HG03378 (cell line): ENCODE measurements around the gene DHX58.

Experiments used
- ATAC-seq: cut with Tn5 transposase; IDR thresholded peaks from one replicate; pipeline ENCODE4 v1.9.1; 2021; ENCODE audit warnings: mild to moderate bottlenecking, moderate library complexity; ENCODE audit not compliant: unreplicated experiment

The DHX58 gene

GRCh38 chr17:42056635-42057034, 55.9 kb downstream of the DHX58 start:
- ATAC-seq, result no peak

DNA sequence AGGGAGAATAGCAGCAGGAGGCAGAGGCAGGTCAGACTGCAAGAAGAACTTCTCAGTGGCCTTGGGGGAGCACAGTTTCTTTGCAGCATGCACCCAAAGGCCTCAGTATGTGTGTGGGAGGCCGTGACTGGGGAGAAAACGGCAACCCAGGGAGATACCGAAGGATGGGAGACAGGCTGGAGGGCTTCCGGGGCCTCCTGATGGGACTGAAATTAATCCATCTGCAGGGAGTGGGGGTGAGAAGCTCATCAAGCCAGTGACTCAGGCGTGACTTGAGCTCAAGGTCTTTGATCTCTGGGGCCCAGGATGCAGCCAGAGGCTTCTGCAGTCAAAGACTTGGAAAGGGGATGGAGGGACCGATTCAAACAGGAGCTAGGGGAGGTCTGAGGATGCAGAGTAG, 57.0 kb downstream of the DHX58 start:
- no peak for ATAC-seq

GRCh38 chr17:42055027-42055426, 57.5 kb downstream of the DHX58 start:
- no peak for ATAC-seq

DNA sequence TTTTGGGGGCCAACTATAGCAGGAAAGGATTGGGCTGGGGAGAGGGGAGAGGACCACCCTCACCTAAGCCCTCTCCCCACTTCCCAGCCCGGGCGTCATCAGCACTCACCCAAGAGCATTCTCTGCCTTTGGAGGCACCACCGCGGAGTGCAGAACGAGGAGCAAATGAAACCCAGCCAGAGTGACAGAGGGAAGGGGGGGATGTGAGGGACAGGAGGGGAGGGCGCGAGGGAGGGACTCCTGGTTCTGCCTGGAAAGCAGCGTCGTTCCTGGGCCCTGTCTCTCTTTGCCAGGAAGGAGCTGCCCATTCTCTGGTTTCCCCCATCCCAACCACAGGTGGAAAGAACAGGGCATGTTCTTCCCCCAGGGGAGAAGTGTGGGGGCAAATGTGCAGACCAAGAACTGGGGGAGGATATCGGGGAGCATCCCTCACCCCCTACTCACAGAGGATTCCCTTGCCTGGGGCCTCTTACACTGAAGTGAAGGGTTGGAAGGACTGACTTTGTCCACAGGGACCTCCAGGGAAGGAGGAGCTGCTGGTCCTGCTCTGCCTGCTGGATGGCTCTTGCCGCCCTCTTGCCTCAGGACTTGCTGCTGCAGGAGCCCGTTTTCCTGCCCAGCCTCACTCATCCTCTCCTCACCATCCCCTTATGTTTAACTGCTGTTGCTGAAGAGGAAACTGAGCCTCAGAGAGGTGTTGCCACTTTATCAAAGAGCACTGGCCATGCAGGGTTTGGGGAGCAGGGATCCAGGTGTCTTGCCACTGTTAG, 58.6 kb downstream of the DHX58 start:
- no peak for ATAC-seq

DNA sequence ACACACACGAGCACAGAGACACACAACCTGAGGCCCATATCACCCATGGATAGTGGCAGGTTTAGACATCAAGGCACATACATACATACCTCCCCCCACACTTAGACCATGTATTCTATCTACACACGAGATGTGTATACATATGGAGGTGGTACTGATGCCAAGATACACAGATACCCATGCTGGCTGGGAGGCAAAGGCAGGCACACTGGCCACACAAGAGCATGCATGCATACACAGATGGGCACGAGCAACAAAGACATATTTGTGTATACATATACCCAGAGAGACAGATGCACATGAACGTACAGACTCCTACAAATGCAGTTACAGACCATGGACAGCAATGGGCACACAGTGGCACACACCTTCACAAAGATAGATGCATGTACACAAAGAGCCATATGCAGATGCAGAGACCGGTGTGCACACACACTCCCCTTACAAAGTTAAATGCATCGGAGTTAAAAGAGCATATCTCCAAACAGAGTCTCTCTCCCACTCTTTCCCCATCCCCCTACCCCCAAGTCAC, 60.1 kb downstream of the DHX58 start:
- ATAC-seq, result no peak

DNA sequence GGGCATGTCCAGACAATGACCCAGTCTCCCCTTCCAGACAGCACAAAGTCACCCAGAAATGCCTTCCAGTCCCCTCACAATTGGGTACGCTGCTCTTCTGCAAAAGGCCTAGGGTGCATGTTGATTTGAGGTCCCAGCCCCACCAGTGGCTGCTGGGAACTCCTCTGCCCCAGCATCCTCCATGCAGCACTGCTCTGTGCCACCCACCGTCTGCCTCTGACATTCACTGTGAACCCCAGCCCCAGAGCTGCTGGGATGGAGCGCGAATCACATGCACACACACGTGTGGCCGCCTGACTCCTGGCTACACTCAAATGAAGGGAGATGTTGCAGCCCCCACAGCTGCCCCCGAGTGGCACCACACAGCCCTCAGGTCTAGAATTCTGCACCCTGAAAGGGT, 60.9 kb downstream of the DHX58 start:
- ATAC-seq, result no peak
